ENCODE measurements around the gene MMP23B.
"Not testable (repeated sequence)": the region's sequence is repeated elsewhere in the genome, so short reads cannot be mapped to it uniquely, and the experiment has no call there.

Gene MMP23B

GRCh38 chr1:1630191-1630964 lies 1.6 kb upstream of the MMP23B start:
- DNase-seq: peak in 19 of 56 donors; percentile 15 to 73 (median 46)

GRCh38 chr1:1630965-1631781 lies 800 bp upstream of the MMP23B start:
- peak in 23 of 56 donors; percentile 12 to 67 (median 43) for DNase-seq

GRCh38 chr1:1633409-1633808 lies 1.4 kb downstream of the MMP23B start:
- DNase-seq: not testable (repeated sequence)

- DNase-seq: not testable (repeated sequence)
These were observed 2.6 kb downstream of the MMP23B start for GRCh38 chr1:1634613-1635012.

- DNase-seq: not testable (repeated sequence)
These were observed 4.9 kb downstream of the MMP23B start for GRCh38 chr1:1636621-1637478.

GRCh38 chr1:1637479-1637875 lies 5.5 kb downstream of the MMP23B start:
- DNase-seq: not testable (repeated sequence)

GRCh38 chr1:1638528-1638927 lies 6.6 kb downstream of the MMP23B start:
- DNase-seq: not testable (repeated sequence)

- DNase-seq: not testable (repeated sequence)
These were observed 7.4 kb downstream of the MMP23B start for GRCh38 chr1:1639368-1639767.

GRCh38 chr1:1640081-1640480 lies 8.1 kb downstream of the MMP23B start:
- DNase-seq: not testable (repeated sequence)

- not testable (repeated sequence) for DNase-seq
These were observed 8.9 kb downstream of the MMP23B start for GRCh38 chr1:1640711-1641461.

- not testable (repeated sequence) for DNase-seq
These were observed 14.4 kb downstream of the MMP23B start for GRCh38 chr1:1646326-1646725.

- DNase-seq: not testable (repeated sequence)
These were observed 15.7 kb downstream of the MMP23B start for GRCh38 chr1:1647567-1648241.

GRCh38 chr1:1648265-1648664 lies 16.3 kb downstream of the MMP23B start:
- DNase-seq: not testable (repeated sequence)

- peak; percentile 23 to 98 (median 88) for DNase-seq
These were observed 26.9 kb downstream of the MMP23B start, which contains the start of gene CDK11B for GRCh38 chr1:1658583-1659549. TSS of gene CDK11B (minus strand) at chr1:1659004. CDS start at chr1:1657485, 1,519 bp downstream.

- DNase-seq: not testable (repeated sequence)
These were observed 30.4 kb downstream of the MMP23B start for GRCh38 chr1:1662392-1662791.

- not testable (repeated sequence) for DNase-seq
These were observed 31.0 kb downstream of the MMP23B start for GRCh38 chr1:1662830-1663560.

- not testable (repeated sequence) for DNase-seq
These were observed 32.3 kb downstream of the MMP23B start for GRCh38 chr1:1664318-1664717.

All from amygdala (tissue), 56 donors.